Measurements from ENCODE around the gene SLC35F3.
A peak's percentile ranks its signal among the peaks of the same experiment; 100 is the strongest.
"Not testable (repeated sequence)": the region's sequence is repeated elsewhere in the genome, so short reads cannot be mapped to it uniquely, and the experiment has no call there.

The SLC35F3 gene

DNA sequence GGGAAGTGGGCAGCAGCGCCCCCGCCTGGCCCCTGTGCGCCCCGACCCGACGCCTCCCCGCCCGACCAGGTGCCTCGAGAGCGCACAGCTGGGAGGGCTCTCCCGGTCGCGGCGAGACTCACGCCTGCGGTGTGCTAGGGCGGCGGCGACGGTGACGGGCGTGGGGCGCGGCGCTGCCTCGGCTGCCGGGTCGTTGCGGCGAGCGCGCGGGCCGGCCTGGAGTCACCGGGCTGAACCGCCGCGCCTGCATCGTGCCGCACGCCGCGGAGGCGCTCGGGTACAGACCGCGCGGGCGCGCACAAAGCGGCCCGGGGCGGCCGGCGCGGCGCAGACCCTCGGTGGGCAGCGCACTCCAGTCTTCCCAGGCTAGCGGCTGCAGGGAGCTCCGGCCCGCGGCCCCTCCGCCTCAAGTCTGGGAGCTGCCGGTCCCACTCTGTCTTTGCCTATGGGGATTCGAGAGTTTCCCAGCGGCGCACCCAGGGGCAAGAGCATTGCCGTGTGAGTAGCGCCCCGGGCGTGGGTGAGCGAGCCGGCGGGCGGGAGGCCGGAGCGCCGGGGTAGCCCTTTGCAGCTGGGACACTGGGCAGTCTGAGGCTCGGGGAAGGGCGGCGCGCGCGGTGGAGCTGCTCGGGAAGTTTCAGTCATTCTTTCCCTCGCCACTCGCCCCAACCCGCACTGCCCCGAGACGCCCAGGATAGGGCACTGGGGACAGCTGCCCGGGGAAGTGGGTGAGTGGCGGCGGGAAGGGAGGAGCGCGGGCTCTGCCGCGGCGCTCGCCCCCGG is at the start of gene SLC35F3:
TSS of gene SLC35F3 (plus strand) at position 44 of the 783 bp plus-strand sequence.
- peak; percentile 8 for DNase-seq (ENCODE audit: low spot score)

DNA sequence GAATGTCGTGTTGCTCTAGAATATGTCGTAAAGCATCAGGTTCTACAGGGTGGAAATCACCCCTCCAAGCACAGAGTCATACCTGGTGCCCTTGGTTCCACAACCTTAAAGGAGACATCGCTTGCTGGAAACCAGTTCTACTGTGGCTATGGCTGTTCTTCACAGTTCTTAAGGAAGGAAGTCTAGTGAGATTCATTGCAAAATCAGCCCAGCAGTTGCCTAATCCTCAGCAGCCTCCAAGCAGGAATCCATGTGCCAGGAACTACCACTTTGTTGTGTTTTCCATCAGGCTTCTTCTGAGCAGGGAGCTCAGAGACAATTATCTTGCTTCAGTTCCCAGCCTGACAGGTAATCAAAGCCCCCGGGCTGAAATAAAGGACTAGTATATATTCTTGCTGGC is 45.0 kb upstream of the SLC35F3 start:
- no peak for DNase-seq (ENCODE audit: low spot score)

DNA sequence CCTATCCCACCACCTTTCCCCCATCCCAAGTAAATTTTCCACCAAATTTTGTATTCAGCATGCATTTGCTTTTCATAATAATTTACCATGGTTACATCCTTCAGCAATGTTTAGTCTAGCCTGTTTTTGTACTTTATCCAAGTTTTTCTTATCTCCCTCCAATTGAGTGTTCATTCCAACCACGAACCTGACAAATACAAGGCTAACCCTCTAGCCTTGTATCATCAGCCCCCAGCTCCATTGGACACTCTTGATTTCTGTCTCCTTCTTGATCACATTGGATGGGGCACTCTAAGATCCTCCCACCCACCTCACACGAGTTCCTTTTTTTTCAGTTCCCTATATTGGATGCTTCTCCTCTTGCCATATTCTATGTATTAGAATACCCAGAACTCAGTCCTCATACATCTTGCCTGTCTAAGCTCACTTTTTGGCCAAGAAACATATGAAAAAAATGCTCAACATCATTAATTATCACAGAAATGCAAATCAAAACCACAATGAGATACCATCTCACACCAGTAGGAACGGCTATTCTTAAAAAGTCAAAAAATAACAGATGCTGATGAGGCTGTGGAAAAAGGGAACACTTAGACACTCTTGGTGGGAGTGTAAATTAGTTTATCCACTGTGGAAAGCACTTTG is 40.5 kb upstream of the SLC35F3 start:
- DNase-seq (ENCODE audit: low spot score) = no peak

DNA sequence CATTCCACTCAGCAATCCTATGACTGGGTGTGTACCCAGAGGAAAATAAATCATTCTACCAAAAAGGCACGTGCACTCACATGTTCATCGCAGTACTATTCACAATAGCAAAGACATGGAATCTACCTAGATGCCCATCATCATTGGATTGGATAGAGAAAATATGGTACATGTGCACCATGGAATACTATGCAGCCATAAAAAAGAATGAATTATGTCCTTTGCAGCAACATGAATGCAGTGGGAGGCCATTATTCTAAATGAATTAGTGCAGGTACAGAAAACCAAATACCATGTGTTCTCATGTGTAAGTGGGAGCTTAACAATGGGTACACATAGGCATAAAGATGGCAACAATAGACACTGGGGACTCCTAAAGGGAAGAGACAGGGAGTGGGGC is 39.9 kb upstream of the SLC35F3 start:
- no peak for DNase-seq (ENCODE audit: low spot score)

DNA sequence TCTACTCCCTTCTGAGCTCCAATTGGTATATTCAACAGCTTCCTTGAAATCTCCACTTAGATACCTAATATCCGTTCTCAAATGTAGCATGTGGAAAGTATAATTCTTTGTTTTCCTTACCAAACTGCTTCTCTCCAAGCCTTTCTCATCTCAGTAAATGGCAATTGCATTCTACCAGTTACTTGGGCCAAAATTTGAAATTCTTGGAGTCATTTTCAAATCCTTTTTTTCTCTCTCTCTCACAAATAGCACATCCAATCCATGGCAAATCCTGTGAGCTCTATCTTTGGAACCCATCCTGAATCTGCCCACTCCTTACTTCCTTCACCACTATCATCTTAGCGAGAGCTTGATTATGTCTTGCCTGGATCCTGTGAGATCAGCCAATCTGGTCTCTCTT is 39.3 kb upstream of the SLC35F3 start:
- no peak for DNase-seq (ENCODE audit: low spot score)

DNA sequence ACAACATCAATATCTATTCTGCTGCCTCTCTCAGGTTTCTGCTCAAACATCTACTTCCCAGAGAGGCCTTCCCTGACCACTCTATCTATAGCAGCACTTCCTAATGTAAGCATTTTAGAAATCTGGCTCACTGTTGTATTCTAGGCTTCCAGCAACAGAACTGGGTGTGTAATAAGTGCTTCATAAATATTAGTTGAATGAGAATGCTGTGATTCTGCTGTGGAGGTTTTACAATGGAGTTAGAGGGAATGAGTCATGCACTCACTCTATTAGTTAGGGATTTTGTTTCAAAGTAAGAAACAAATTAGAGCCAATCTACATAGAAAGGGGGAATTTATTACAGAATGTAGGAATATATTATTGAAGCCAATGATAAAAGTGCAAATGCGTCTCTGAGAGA is 38.6 kb upstream of the SLC35F3 start:
- no peak for DNase-seq (ENCODE audit: low spot score)

DNA sequence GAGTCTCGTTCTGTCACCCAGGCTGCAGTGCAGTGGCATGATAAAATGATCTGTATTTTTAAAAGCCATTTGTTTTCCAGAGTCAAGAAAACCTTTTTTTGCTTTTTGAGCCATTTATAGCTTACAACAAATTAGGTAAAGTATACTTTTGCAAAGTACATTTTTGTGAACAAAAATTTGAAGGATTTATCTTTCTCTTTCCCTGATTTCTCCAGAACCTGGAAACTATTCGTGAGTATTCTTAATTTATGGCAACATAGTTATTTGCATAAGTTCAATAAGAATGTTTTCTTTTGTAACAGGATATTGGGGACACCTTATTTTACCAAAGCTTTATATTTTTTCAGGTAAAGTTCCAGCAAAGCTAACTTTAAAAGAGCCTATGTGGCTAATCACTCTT is 37.4 kb upstream of the SLC35F3 start:
- DNase-seq (ENCODE audit: low spot score) = no peak

DNA sequence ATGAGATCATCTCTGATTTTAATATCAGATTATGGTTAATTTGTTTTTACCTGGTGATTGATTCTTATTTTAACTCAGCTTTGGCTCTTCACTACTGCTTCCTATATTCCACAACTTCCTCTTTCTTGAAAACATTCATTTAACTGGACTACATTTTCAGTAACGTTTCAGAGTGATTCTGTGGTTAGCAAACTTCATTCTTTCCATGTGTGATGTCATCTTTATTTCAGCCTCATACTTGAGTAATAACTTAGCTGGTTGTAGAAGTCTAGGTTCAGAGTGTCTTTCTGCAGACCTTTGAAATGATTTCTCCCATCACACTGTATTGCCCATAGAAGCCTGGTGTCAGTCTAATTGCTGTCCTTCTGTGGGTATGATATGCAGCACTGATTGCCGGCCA is 36.0 kb upstream of the SLC35F3 start:
- no peak for DNase-seq (ENCODE audit: low spot score)

DNA sequence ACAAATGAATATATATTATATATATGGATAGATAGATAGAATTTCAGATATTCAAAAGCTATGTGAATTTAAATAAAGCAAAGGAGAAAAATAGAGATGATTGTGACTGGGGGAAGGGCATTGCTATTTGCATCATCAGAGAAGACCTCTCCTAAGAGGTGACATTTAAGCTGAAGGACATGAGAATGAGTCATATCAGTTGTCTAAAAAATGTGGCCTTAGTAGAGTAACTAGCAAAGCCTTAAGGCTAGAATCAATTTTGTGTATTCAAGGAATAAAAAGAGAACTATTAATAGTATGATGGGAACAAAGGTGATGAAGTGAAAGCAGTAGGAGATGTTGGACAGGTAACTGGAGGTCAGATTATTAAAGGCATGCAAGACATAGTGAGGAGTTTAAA is 34.8 kb upstream of the SLC35F3 start:
- DNase-seq (ENCODE audit: low spot score) = no peak

DNA sequence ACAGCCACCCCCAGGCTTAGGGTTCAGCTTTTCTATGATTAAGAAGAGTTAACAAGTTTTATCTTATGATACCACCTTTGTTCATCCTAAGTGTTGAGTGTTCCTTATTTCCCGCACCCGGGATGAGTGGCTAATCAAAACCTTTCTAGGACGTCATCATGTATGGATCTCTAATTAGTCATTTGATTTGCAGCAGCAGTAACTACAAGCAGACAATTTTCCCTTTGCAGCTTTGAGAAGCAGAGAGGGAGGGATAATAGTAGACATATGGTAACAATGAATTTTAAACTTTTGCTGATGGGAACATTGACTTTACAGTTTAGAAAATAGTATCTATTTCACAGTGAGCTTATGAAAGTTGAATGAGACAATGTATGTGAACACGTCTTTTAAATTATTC is 30.8 kb upstream of the SLC35F3 start:
- no peak for DNase-seq (ENCODE audit: low spot score)

DNA sequence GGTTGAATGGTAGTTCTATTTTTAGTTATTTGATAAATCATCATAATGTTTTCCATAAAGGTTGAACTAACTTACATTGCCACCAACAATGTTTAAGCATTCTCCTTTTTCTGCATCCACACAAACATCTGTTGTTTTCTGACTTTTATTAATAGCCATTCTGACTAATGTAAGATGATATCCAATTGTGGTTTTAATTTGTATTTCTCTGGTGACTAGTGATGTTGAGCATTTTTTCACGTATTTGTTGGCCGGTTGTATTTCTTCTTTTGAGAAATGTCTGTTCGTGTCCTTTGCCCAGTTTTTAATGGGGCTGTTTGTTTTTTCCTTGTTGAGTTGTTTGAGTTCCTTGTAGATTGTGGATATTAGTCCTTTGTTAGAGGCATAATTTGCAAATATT is 24.6 kb upstream of the SLC35F3 start:
- DNase-seq (ENCODE audit: low spot score) = no peak

DNA sequence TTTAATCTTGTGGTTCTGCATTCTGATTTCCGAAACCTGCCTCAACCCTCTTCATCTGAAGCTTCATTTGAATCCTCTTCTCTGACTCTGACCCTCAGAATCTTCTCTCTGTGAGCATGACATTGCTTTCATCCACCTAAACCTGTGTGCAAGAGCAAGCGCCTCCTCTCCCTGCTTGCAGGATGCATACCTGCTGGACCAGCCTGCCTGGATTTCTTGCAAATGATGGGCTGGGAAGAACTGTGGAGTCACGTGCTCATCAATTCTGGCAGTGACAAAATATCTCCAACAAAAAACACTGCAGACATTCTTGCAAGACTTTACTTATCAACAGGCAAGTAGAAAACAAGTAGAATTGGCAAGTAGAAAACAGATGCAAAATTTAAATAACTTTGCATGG is 20.8 kb upstream of the SLC35F3 start:
- no peak for DNase-seq (ENCODE audit: low spot score)

DNA sequence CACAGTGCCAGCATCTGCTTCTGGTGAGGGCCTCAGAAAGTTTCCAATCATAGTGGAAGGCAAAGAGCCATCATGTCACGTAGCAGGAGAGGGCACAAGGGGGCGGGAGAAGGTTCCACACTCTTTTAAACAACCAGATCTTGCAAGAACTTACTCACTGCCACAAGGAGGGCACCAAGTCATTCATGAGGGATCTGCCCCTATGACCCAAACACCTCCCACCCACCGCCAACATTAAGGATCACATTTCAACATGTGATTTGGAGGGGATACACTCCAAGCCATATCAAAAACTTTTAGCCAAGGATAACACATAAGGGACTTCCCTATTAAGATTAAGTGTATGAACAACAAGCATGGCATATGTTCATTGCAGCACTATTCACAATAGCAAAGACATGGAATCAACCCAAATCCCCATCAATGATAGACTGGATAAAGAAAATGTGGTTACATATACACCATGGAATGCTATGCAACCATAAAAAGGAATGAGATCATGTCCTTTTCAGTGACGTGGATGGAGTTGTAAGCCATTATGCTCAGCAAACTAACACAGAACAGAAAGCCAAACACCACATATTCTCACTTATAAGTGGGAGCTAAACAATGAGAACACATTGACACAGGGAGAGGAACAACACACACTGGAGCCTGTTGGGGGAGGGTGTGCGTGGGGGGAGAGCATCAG is 19.9 kb upstream of the SLC35F3 start:
- no peak for DNase-seq (ENCODE audit: low spot score)

DNA sequence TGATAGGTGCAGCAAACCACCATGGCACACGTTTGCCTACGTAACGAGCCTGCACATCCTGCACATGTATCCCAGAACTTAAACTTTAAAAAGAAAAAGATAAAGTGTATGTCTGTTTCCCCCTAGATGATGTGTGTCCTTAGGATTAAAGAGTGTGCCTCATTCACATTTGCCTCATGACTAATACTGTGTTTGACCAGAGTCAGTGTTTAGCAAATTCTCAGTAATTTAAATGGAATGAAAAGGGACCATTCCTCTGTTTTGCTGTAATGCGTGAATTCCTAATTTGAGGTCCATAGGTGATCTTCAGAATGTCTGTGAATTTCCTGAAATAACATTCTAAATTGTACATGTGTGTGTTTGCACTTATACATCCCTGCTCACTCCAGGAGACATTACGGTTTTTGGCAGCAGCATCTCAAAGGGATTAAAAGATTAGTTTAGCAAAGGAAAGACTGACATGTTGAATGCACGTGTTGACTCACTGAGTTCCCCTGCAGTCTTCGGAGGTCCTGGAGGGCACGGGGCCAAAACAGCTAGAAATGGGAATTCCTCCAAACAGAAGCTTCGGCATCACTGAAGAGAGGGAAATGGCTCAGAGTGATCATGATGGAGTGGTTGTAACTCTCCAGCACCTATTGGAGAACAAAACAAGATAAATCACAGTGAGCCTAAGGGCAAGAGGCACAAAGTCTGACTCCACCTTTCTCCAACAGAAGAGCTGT is 19.1 kb upstream of the SLC35F3 start:
- no peak for DNase-seq (ENCODE audit: low spot score)

DNA sequence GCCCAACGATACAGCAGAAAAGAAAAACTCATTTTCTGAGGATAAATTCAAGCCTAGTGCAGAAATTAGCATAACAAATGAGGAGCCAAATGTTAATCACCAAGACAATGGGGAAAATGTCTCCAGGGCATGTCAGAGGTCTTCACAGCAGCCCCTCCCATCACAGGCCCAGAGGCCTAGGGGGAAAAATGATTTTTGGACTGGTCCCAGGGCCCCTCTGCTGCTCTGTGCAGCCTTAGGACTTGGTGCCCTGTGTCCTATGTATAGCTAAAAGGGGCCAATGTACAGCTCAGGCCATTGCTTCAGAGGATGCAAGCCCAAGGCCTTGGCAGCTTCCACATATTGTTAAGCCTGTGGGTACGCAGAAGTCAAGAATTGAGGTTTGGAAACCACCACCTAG is 13.3 kb upstream of the SLC35F3 start:
- not testable (repeated sequence) for DNase-seq (ENCODE audit: low spot score)

DNA sequence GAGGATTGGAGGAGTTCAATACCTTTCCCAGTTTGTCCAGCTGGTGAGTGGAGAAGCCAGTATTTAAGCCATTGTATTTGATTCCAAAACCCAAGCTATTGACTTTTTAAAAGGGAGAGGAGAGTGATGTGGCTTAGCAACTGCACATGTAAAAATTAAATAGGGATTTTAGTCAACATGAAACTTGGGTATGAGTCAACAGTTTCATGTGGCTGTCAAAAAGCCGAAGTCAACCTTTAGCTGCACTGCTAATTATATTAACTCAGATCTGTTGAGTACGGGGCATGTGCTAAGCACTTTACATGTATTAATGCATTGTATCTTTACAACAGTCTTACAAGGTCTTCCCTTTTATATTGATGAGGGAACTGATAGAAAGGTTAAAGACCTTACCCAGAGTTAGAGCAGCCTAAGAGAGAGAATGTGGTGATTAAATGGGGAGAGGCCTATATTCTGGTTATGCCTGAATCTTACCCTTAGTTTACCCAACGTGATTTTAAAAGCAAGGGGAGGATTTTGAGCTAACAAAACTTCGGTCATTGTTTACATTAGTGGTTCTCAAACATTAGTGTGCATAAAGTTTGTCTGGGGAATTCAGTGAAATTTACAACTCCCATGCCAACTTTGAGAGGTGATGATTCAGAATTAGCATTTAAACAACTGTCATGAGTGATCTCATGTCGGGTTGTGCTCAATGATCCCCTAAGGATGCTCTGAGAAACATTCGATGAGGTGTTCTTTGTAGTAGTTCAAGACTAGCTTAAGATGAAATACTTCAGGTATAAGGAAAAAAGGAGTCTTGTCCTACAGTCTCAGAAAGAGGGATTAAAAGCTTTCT is 6.9 kb upstream of the SLC35F3 start:
- DNase-seq (ENCODE audit: low spot score) = no peak

DNA sequence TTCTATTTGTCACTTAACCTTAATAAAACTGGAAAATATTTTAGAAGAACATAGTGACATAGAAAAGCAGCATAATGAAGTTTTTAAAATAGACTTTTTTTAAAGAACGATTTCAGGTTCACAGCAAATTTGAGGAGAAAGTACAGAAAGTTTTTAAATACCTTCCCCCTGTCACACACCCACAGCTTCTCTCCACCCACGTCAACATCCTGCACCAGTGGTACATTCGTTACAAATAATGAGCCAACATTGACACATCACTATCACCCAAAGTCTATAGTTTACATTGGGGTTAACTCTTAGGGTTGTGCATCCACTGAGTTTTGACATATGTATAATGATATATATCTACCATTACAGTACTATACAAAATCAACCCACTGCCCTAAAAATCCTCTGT is 3.0 kb upstream of the SLC35F3 start:
- no peak for DNase-seq (ENCODE audit: low spot score)

DNA sequence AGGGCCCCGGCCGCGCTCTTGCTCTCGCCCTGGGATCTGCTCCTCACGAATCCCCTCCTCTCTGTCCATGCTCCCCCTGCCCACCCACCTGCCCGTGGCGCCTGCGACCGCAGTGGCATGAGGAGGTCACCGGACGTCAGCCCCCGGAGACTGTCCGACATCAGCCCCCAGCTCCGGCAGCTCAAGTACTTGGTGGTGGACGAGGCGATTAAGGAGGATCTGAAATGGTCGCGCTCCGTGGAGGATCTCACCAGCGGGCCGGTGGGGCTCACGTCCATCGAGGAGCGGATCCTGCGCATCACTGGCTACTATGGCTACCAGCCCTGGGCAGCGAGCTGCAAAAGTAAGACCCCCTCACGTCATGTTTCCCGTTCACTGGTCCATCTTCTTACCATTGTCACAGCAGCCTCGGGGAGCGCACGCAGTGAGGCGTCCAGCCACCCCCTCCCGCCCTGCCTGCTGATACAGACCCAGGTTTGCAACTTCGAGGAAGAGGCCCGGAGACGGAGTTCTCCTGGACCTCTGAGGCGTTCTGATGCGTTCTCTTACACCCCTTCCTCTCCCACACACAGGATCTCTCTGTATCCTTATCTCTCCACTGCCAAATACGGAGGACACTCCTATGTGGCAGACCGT is 1.1 kb downstream of the SLC35F3 start:
- DNase-seq (ENCODE audit: low spot score) = no peak

DNA sequence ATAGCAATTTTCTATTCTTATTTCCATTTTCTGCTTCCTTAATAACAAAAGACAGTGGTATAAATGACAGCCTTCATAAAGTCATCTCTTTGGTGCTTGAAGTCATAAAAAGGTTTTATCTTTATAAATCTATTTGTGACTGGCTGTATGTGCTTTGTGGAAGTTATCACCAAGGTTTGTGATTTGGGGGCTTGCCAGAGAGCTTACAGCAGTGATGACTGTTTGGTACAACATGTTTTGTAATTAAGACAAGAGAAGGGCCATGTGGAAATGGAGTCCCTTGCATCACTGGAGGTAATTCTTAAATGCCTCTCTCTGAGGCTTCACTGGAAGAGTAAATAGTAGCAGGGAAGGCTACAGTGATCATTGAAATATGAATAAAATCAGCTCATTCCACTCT is 2.7 kb downstream of the SLC35F3 start:
- no peak for DNase-seq (ENCODE audit: low spot score)

DNA sequence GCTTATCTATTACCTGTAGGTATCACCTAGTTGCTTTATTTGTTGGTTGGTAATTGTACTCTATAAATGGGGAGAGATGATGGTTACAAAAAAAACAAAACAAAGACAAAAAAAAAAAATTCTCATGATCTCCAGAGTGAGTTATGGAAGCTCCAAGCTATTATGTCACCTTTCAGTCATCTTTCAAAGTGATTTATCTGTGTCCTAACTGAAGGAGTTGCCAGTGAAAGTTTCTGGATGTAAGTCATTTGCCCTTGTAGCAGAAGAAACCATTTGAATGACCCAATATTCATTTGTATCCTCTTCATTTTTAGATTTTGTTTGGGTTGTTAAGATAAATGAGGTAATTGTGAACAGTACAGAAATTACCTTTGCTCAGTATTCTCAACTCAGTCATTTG is 3.6 kb downstream of the SLC35F3 start:
- no peak for DNase-seq (ENCODE audit: low spot score)

DNA sequence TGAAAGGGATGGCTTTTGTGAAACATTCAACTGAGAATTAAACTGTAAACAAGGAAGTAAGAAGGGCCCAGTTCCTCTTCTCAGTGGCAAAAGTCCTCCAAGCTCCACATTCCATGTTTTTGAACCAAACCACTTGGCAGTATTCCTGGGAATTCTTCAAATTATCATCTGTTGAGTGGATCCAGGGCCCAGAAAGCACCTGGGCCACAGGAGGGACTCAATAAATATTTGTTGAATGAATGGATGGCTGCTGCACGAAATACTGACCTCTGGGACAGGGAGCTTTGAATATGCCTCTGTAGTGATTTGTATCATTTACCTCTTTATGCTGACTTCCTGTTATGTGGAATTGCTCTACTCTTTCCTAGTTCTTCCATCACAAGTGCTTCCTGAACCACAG is 4.7 kb downstream of the SLC35F3 start:
- no peak for DNase-seq (ENCODE audit: low spot score)
